WTC11 (cell line): Measurements from ENCODE around the gene SVOPL.

ENCODE experiments used
- NFYB ChIP-seq: sonication (generic); formaldehyde crosslinking; conservative IDR thresholded peaks from 2 replicates; pipeline ENCODE4 v1.8.0; 2022; ENCODE audit warnings: low read depth, missing genetic modification reagents
- PRRX2 ChIP-seq: fragments of 250-450 bp; sonication (Bioruptor Pico); IDR thresholded peaks from 2 replicates; pipeline ENCODE4 v1.8.0; 2021; ENCODE audit warnings: mild to moderate bottlenecking
- TF ChIP-seq, protein P1 (sequence below): fragments of 200-600 bp; IDR thresholded peaks from 2 replicates; pipeline ENCODE4 v1.8.0; 2022; ENCODE audit warnings: antibody characterized with exemption
- TF ChIP-seq, protein P2 (sequence below): sonication (generic); formaldehyde crosslinking; conservative IDR thresholded peaks from 2 replicates; pipeline ENCODE4 v1.8.1; 2023; ENCODE audit warnings: mild to moderate bottlenecking, low read depth, missing genetic modification reagents, moderate library complexity

GRCh38 chr7:138610671-138611170 is 90.4 kb downstream of the SVOPL start:
- TF ChIP-seq, protein P1, sequence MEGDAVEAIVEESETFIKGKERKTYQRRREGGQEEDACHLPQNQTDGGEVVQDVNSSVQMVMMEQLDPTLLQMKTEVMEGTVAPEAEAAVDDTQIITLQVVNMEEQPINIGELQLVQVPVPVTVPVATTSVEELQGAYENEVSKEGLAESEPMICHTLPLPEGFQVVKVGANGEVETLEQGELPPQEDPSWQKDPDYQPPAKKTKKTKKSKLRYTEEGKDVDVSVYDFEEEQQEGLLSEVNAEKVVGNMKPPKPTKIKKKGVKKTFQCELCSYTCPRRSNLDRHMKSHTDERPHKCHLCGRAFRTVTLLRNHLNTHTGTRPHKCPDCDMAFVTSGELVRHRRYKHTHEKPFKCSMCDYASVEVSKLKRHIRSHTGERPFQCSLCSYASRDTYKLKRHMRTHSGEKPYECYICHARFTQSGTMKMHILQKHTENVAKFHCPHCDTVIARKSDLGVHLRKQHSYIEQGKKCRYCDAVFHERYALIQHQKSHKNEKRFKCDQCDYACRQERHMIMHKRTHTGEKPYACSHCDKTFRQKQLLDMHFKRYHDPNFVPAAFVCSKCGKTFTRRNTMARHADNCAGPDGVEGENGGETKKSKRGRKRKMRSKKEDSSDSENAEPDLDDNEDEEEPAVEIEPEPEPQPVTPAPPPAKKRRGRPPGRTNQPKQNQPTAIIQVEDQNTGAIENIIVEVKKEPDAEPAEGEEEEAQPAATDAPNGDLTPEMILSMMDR, result no peak
- TF ChIP-seq, protein P2, sequence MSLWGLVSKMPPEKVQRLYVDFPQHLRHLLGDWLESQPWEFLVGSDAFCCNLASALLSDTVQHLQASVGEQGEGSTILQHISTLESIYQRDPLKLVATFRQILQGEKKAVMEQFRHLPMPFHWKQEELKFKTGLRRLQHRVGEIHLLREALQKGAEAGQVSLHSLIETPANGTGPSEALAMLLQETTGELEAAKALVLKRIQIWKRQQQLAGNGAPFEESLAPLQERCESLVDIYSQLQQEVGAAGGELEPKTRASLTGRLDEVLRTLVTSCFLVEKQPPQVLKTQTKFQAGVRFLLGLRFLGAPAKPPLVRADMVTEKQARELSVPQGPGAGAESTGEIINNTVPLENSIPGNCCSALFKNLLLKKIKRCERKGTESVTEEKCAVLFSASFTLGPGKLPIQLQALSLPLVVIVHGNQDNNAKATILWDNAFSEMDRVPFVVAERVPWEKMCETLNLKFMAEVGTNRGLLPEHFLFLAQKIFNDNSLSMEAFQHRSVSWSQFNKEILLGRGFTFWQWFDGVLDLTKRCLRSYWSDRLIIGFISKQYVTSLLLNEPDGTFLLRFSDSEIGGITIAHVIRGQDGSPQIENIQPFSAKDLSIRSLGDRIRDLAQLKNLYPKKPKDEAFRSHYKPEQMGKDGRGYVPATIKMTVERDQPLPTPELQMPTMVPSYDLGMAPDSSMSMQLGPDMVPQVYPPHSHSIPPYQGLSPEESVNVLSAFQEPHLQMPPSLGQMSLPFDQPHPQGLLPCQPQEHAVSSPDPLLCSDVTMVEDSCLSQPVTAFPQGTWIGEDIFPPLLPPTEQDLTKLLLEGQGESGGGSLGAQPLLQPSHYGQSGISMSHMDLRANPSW, result no peak
- TF ChIP-seq PRRX2 (CRISPR knock-in tag) (no peak), NFYB (no peak)
